Endodermal cell (in vitro differentiated cells): Measurements from ENCODE around the gene ZNF532. TPM values are rescaled to one million over a fixed set of nuclear protein-coding genes. Genes with fewer than 3 reads are reported as not detected.
A peak's percentile ranks its signal among the peaks of the same experiment; 100 is the strongest.

ENCODE experiments used
- DNase-seq: peaks from one replicate; pipeline ENCODE4 v3.0.0-alpha.2; 2017
- H3K27ac ChIP-seq: 2 replicates; pipeline ENCODE4 v1.5.1; 2013; ENCODE audit warnings: mild to moderate bottlenecking, low read depth, low read length, moderate library complexity
- H3K27me3 ChIP-seq: 2 replicates; pipeline ENCODE4 v1.6.1; 2013; ENCODE audit warnings: mild to moderate bottlenecking, low read length, moderate library complexity; ENCODE audit not compliant: insufficient read depth, control insufficient read depth, poor library complexity, severe bottlenecking
- H3K36me3 ChIP-seq: 2 replicates; pipeline ENCODE4 v1.7.0; 2013; ENCODE audit warnings: mild to moderate bottlenecking, low read length, moderate library complexity; ENCODE audit not compliant: control insufficient read depth, insufficient read depth
- H3K4me1 ChIP-seq: one replicate; pipeline ENCODE4 v1.7.0; 2013; ENCODE audit warnings: low read length; ENCODE audit not compliant: control insufficient read depth, insufficient read depth
- H3K4me3 ChIP-seq: 2 replicates; pipeline ENCODE4 v1.5.1; 2013; ENCODE audit warnings: mild to moderate bottlenecking, low read length, moderate library complexity
- H3K9ac ChIP-seq: 2 replicates; pipeline ENCODE4 v1.6.1; 2013; ENCODE audit warnings: mild to moderate bottlenecking, low read length, moderate library complexity; ENCODE audit not compliant: poor library complexity, severe bottlenecking; ENCODE audit errors: extremely low read depth
- H3K9me3 ChIP-seq: 2 replicates; pipeline ENCODE4 v1.6.1; 2013; ENCODE audit warnings: mild to moderate bottlenecking, low read length, moderate library complexity; ENCODE audit not compliant: control insufficient read depth
- H3K27ac Mint-ChIP-seq: 2 replicates; pipeline ENCODE4 v1.8.0; 2020; ENCODE audit warnings: mixed read lengths
- H3K27me3 Mint-ChIP-seq: 2 replicates; pipeline ENCODE4 v1.8.0; 2021; ENCODE audit warnings: mild to moderate bottlenecking, mixed read lengths; ENCODE audit not compliant: insufficient read depth
- H3K36me3 Mint-ChIP-seq: 2 replicates; pipeline ENCODE4 v1.8.0; 2020; ENCODE audit warnings: low read depth, mixed read lengths
- H3K4me1 Mint-ChIP-seq: 2 replicates; pipeline ENCODE4 v1.8.0; 2020; ENCODE audit warnings: mixed read lengths
- H3K4me3 Mint-ChIP-seq: 2 replicates; pipeline ENCODE4 v1.8.0; 2020; ENCODE audit warnings: mild to moderate bottlenecking, moderate library complexity, mixed read lengths
- H3K9me3 Mint-ChIP-seq: 2 replicates; pipeline ENCODE4 v1.8.0; 2020; ENCODE audit warnings: mild to moderate bottlenecking, mixed read lengths
- WGBS, 2 experiments: methylation state at CpG; one replicate each; pipeline versions ENCODE4 v1.1.5 to v1.1.7; 2013; ENCODE audit warnings: missing lambda C conversion rate in 2 of 2, mixed read lengths in 1 of 2; ENCODE audit not compliant: insufficient coverage in 1 of 2, insufficient read length in 1 of 2; 5-methylcytosine and 5-hydroxymethylcytosine counted together
- total RNA-seq, 2 donors: library from RNA; stranded (reverse); fragmentation: NEBNext Ultra II Directional in 1 of 2; extraction: Animal tissue kit (Norgen Biotek cat#: 25700) in 1 of 2; gene quantifications; 2 replicates in 1 of 2; 3 replicates in 1 of 2; pipeline ENCODE4 v1.2.1, GENCODE V29; 2021
- TF ChIP-seq, protein P1 (sequence below): fragments of 200-600 bp; sonication (generic); conservative IDR thresholded peaks from 2 replicates; pipeline ENCODE4 v1.5.0; 2021; ENCODE audit warnings: antibody characterized with exemption, mild to moderate bottlenecking

Gene ZNF532
- total RNA-seq, 2 donors from 2014 or later, result 138 to 207 TPM

DNA sequence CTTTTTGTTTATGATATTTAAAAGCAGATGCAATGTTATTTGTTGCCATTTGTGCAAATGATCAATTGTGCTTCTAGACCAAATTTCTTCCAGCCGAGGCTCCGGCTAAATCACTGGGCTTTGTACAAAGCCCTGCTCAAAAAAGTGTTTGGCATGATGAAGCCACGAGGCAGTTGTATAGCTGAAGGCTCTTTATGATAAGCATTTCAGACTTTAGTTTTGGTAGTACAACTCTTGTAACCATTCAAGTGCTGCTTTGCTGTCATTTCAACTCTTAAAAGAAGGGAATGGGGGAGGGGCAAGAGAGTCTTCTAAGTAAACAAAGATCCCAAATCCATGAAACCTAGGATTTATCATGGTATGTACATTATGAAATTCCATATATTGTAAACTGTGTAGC is 3.3 kb upstream of the ZNF532 start:
- Histone ChIP-seq H3K9ac (no peak overlapping the region), H3K9me3 (no peaks in the 10 kb centered on the region), H3K27me3 (no peaks in the 10 kb centered on the region), H3K36me3 (peaks cover 18% of the 10 kb centered on the region), H3K27ac (peak overlapping the region; percentile 97), H3K4me3 (peak overlapping the region; percentile 88), H3K4me1 (peaks cover 16% of the 10 kb centered on the region)
- Mint-ChIP-seq H3K9me3 (no peaks in the 10 kb centered on the region), H3K4me1 (peaks cover 65% of the 10 kb centered on the region), H3K4me3 (peak overlapping the region; percentile 78), H3K36me3 (peaks cover 12% of the 10 kb centered on the region), H3K27ac (peak overlapping the region; percentile 96), H3K27me3 (no peaks in the 10 kb centered on the region)
- TF ChIP-seq, protein P1, sequence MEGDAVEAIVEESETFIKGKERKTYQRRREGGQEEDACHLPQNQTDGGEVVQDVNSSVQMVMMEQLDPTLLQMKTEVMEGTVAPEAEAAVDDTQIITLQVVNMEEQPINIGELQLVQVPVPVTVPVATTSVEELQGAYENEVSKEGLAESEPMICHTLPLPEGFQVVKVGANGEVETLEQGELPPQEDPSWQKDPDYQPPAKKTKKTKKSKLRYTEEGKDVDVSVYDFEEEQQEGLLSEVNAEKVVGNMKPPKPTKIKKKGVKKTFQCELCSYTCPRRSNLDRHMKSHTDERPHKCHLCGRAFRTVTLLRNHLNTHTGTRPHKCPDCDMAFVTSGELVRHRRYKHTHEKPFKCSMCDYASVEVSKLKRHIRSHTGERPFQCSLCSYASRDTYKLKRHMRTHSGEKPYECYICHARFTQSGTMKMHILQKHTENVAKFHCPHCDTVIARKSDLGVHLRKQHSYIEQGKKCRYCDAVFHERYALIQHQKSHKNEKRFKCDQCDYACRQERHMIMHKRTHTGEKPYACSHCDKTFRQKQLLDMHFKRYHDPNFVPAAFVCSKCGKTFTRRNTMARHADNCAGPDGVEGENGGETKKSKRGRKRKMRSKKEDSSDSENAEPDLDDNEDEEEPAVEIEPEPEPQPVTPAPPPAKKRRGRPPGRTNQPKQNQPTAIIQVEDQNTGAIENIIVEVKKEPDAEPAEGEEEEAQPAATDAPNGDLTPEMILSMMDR, result no peak
- WGBS, 2 experiments, result 54 to 71% methylated on average over 3 of the region's 3 CpGs
- DNase-seq, result no peak

DNA sequence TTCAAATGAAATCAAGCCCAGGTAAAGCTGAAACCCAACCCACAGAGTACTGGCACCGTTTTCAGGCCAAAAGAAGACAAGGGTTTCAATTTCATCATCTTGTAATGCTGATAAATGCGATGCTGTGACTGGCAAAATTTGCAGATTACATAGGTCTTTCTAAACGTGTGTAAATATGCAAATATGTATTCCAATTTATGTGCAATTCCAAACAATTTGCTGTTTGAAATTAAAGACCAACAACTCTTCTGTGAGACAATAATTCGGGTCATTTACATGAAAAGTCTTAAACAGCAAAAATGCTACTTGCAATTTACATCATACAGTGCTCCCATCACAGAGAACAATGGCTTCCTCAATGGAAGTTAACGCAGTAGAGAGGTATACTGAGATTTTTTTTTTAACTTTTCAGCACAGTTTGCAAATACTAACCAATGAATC is 2.8 kb upstream of the ZNF532 start:
- Histone ChIP-seq H3K27ac (peak overlapping the region; percentile 97), H3K4me3 (peak overlapping the region; percentile 88)

DNA sequence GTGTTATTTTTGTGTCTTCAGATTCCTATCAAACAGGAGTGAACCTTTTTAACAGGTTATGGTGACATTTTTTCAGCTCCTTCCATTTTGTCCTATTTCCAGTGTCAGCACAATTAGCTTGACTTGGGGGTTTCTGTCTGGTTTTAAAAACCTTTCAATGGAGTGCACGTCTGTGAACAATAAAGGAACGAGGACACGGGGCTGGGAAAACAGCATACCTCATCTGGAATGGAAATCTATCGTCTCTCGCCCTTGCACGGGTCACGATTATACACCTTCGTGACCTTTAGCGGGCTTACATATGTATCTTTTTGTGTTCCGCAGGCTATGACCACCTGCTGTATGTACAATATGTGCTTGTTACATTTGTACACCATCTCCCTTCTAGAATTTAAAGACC is 2.3 kb upstream of the ZNF532 start:
- Mint-ChIP-seq H3K36me3 (peaks cover 13% of the 10 kb centered on the region), H3K9me3 (no peaks in the 10 kb centered on the region), H3K4me1 (peaks cover 75% of the 10 kb centered on the region), H3K4me3 (peak overlapping the region; percentile 78), H3K27ac (peak overlapping the region; percentile 96), H3K27me3 (no peaks in the 10 kb centered on the region)
- no peaks in the 10 kb centered on the region for H3K27me3 ChIP-seq
- peak; percentile 67 for DNase-seq
- peak overlapping the region; percentile 88 for H3K4me3 ChIP-seq
- 21 to 28% methylated on average over 10 of the region's 10 CpGs for WGBS, 2 experiments
- peaks cover 25% of the 10 kb centered on the region for H3K36me3 ChIP-seq
- H3K27ac ChIP-seq, result peak overlapping the region; percentile 97
- TF ChIP-seq, protein P1, result no peak
- H3K9ac ChIP-seq, result peak overlapping the region; percentile 93
- no peaks in the 10 kb centered on the region for H3K9me3 ChIP-seq
- H3K4me1 ChIP-seq, result peaks cover 16% of the 10 kb centered on the region

More for the DNA sequence above, 2.8 kb upstream of the ZNF532 start:
- Mint-ChIP-seq H3K4me3 (peak overlapping the region; percentile 78), H3K27me3 (no peaks in the 10 kb centered on the region), H3K27ac (peak overlapping the region; percentile 96), H3K4me1 (peaks cover 71% of the 10 kb centered on the region), H3K36me3 (peaks cover 12% of the 10 kb centered on the region), H3K9me3 (no peaks in the 10 kb centered on the region)
- Histone ChIP-seq H3K9ac (peak overlapping the region; percentile 93), H3K27me3 (no peaks in the 10 kb centered on the region), H3K4me1 (peaks cover 16% of the 10 kb centered on the region), H3K9me3 (no peaks in the 10 kb centered on the region), H3K36me3 (peaks cover 23% of the 10 kb centered on the region)
- peak; percentile 38 for DNase-seq
- TF ChIP-seq, protein P1, result no peak
- WGBS, 2 experiments, result 14 to 27% methylated on average over 2 to 5 of the region's 5 CpGs
